GM12878 (cell line): ENCODE results near the gene ZNF689. TPM values are rescaled to one million over a fixed set of nuclear protein-coding genes. Genes with fewer than 3 reads are reported as not detected.

Experiments used
- ATAC-seq: fragments of 200-7000 bp; cut with Tn5 transposase; 3 replicates; pipeline ENCODE4 v1.9.1; 2020; ENCODE audit warnings: mild to moderate bottlenecking, moderate library complexity
- BruUV-seq: library from RNA; stranded (reverse); fragments of 400-500 nt; replicated peaks from 2 replicates; lab custom pipeline; 2021; lab: Mats Ljungman, UMichigan
- CTCF ChIA-PET: fragments of 300-600 bp; sonication (Branson Sonifier 250); formaldehyde crosslinking; extraction: SDS; loops from one replicate; lab custom pipeline; 2021; ENCODE audit warnings: inconsistent platforms; lab: Yijun Ruan, JAX
- POLR2A ChIA-PET: fragments of 350-600 bp; formaldehyde crosslinking; extraction: SDS; loops from one replicate; lab custom pipeline; 2021; ENCODE audit warnings: inconsistent platforms; lab: Charles Lee
- RAD21 ChIA-PET: fragments of 300-600 bp; sonication (Branson Sonifier 250); formaldehyde crosslinking; loops from one replicate; lab custom pipeline; 2023; ENCODE audit warnings: antibody characterized with exemption; ENCODE audit not compliant: unreplicated experiment; lab: Charles Lee
- SMC1A ChIA-PET: fragments of 300-600 bp; sonication (Branson Sonifier 250); formaldehyde crosslinking; loops from one replicate; lab custom pipeline; 2023; ENCODE audit not compliant: unreplicated experiment, uncharacterized antibody; lab: Charles Lee
- DNase-seq: peaks from one replicate; pipeline ENCODE4 v3.0.0-alpha.2; 2011; ENCODE audit warnings: low read depth, low spot score
- FAIRE-seq: peaks from 3 replicates; lab custom pipeline; 2011; peaks lifted over from hg19 to GRCh38; lab: Jason Lieb, UNC
- H2AFZ ChIP-seq: 2 replicates; pipeline ENCODE4 v1.6.0; 2011; ENCODE audit warnings: low read depth, low read length, control low read depth; ENCODE audit not compliant: control insufficient read depth
- H3K27ac ChIP-seq: 2 replicates; pipeline ENCODE4 v1.5.1; 2011; ENCODE audit warnings: control low read depth; ENCODE audit not compliant: control insufficient read depth, insufficient read depth
- H3K27me3 ChIP-seq, 2 experiments: replicated peaks in 1 of 2; 2 replicates each; pipeline versions ENCODE4 v1.6.0 to v1.6.1; 2011; ENCODE audit warnings: low read length in 1 of 2; ENCODE audit not compliant: control insufficient read depth in 2 of 2, insufficient read depth in 2 of 2
- H3K36me3 ChIP-seq, 2 experiments: 2 replicates each; pipeline ENCODE4 v1.5.1; 2011; ENCODE audit warnings: low read length in 1 of 2; ENCODE audit not compliant: control insufficient read depth in 2 of 2, insufficient read depth in 2 of 2
- H3K4me1 ChIP-seq: 2 replicates; pipeline ENCODE4 v1.6.1; 2011; ENCODE audit warnings: mild to moderate bottlenecking, low read length, moderate library complexity, mixed read lengths; ENCODE audit not compliant: control insufficient read depth, insufficient read depth
- H3K4me2 ChIP-seq: 2 replicates; pipeline ENCODE4 v1.6.0; 2011; ENCODE audit warnings: control low read depth; ENCODE audit not compliant: control insufficient read depth, insufficient read depth
- H3K4me3 ChIP-seq: fragments of 200-600 bp; sonication (generic); 2 replicates; pipeline ENCODE4 v1.5.1; 2016
- H3K79me2 ChIP-seq: 2 replicates; pipeline ENCODE4 v1.6.0; 2011; ENCODE audit warnings: low read length; ENCODE audit not compliant: control insufficient read depth, insufficient read depth
- H3K9ac ChIP-seq: 2 replicates; pipeline ENCODE4 v1.8.0; 2011; ENCODE audit warnings: low read length, control low read depth, mixed read lengths; ENCODE audit not compliant: control insufficient read depth, insufficient read depth
- H3K9me3 ChIP-seq: replicated peaks from 3 replicates; pipeline ENCODE4 v1.5.1; 2011; ENCODE audit warnings: mild to moderate bottlenecking, low read length; ENCODE audit not compliant: control insufficient read depth, insufficient read depth
- H4K20me1 ChIP-seq: 2 replicates; pipeline ENCODE4 v1.6.0; 2011; ENCODE audit not compliant: control insufficient read depth, insufficient read depth
- CHD1 ChIP-seq: IDR thresholded peaks from 2 replicates; pipeline ENCODE4 v1.6.1; 2012; ENCODE audit warnings: low read depth, low read length, improper control_type of control experiment
- RFX5 ChIP-seq: IDR thresholded peaks from 2 replicates; pipeline ENCODE4 v1.6.1; 2011; ENCODE audit warnings: low read depth, low read length, improper control_type of control experiment
- SREBF1 ChIP-seq: IDR thresholded peaks from 2 replicates; pipeline ENCODE4 v1.6.1; 2012; ENCODE audit warnings: mild to moderate bottlenecking, low read length
- WGBS: methylation state at CpG from one replicate; pipeline ENCODE4 v1.1.6; 2016; ENCODE audit warnings: low lambda C conversion rate; ENCODE audit not compliant: insufficient replicate concordance, insufficient coverage; ENCODE audit errors: missing lambda C conversion rate; 5-methylcytosine and 5-hydroxymethylcytosine counted together
- in situ Hi-C: fragments of 300-500 bp; cut with MboI; formaldehyde crosslinking; loops from 9 replicates; pipeline ENCODE4 v1.14.3; 2018; ENCODE audit warnings: mixed read lengths
- intact Hi-C: fragments of 100-400 bp; cut with micrococcal nuclease; formaldehyde crosslinking; loops from one replicate; pipeline ENCODE4 v1.14.2; 2022; ENCODE audit not compliant: unreplicated experiment
- polyA plus RNA-seq, 11 experiments: library from polyadenylated mRNA; depleted of rRNA in 4 of 11; unstranded in 6 of 11; stranded (reverse) in 5 of 11; fragments of >200 nt; fragmentation: Nextera tagmentation in 4 of 11; fragmentation: Illumina TruSeq in 1 of 11; extraction: Ambion mirVana in 4 of 11; extraction: Trizol in 1 of 11; gene quantifications; 1 replicate in 1 of 11; 2 replicates in 10 of 11; pipeline versions ENCODE4 v1.2.1 to v1.2.3, GENCODE V29; 2011 to 2016; ENCODE audit warnings: inconsistent platforms in 2 of 11, missing spikeins in 2 of 11, low read depth in 1 of 11
- total RNA-seq, 4 experiments: library from RNA; depleted of rRNA in 3 of 4; stranded (reverse); fragments of >200 nt in 3 of 4; fragmentation: Illumina TruSeq in 1 of 4; extraction: Trizol in 1 of 4; gene quantifications; 2 replicates each; pipeline versions ENCODE4 v1.2.1 to v1.2.3, GENCODE V29; 2013 to 2021
- TF ChIP-seq, protein P1 (sequence below): fragments of 450-650 bp; conservative IDR thresholded peaks from 2 replicates; pipeline ENCODE4 v1.6.1; 2017; ENCODE audit warnings: mild to moderate bottlenecking, moderate library complexity
- TF ChIP-seq, protein P2 (sequence below): fragments of 450-650 bp; IDR thresholded peaks from 2 replicates; pipeline ENCODE4 v1.6.1; 2017; ENCODE audit warnings: low read depth, mild to moderate bottlenecking, moderate library complexity

ZNF689 gene
- total and polyA plus RNA-seq, 10 of the 15 experiments (the other 5 are each of a cell fraction or from before 2014, with no cell fraction given): 4.7 to 13.2 (median 8.5) TPM

DNA sequence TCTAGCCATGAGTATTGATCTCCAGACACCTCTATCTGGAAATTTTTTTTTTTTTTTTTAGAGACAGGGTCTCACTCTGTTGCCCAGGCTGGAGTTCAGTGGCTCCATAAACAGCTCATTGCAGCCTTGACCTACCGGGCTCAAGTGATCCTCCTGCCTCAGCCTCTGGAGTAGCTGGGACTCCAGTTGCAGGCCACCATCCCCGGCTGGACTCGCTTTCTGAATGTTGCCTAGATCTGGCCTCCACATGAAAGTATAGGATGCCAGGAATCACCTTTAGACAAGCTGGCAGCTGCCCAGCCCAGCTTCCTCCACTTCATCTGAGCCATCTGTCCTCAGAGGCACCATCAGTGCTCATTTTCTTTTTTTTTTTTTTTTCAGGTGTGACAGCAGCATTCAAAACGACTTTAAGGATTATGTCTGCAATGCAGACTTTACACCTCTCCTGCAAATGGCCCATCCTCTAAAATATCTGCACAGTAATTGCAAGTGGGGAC is 34.2 kb upstream of the ZNF689 start:
- TF ChIP-seq RFX5: no peak
- TF ChIP-seq, protein P1, sequence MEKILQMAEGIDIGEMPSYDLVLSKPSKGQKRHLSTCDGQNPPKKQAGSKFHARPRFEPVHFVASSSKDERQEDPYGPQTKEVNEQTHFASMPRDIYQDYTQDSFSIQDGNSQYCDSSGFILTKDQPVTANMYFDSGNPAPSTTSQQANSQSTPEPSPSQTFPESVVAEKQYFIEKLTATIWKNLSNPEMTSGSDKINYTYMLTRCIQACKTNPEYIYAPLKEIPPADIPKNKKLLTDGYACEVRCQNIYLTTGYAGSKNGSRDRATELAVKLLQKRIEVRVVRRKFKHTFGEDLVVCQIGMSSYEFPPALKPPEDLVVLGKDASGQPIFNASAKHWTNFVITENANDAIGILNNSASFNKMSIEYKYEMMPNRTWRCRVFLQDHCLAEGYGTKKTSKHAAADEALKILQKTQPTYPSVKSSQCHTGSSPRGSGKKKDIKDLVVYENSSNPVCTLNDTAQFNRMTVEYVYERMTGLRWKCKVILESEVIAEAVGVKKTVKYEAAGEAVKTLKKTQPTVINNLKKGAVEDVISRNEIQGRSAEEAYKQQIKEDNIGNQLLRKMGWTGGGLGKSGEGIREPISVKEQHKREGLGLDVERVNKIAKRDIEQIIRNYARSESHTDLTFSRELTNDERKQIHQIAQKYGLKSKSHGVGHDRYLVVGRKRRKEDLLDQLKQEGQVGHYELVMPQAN: no peak
- TF ChIP-seq CHD1: no peak
- TF ChIP-seq, protein P2, sequence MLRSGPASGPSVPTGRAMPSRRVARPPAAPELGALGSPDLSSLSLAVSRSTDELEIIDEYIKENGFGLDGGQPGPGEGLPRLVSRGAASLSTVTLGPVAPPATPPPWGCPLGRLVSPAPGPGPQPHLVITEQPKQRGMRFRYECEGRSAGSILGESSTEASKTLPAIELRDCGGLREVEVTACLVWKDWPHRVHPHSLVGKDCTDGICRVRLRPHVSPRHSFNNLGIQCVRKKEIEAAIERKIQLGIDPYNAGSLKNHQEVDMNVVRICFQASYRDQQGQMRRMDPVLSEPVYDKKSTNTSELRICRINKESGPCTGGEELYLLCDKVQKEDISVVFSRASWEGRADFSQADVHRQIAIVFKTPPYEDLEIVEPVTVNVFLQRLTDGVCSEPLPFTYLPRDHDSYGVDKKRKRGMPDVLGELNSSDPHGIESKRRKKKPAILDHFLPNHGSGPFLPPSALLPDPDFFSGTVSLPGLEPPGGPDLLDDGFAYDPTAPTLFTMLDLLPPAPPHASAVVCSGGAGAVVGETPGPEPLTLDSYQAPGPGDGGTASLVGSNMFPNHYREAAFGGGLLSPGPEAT: no peak
- no peak for TF ChIP-seq SREBF1
- SMC1A ChIA-PET: interaction anchor here (1.5 to 2.6 kb wide), 5 partner anchors 9 to 53 kb away, joined by 4 to 11 read pairs (median 5); partner anchors contain the start of gene FBRS
- Histone ChIP-seq H3K4me2 (no peak overlapping the region), H3K27me3 (no peaks in the 10 kb centered on the region), H4K20me1 (no peaks in the 10 kb centered on the region), H3K9me3 (no peaks in the 10 kb centered on the region), H2AFZ (no peak overlapping the region), H3K27ac (no peak overlapping the region), H3K4me1 (no peaks in the 10 kb centered on the region), H3K9ac (no peak overlapping the region), H3K4me3 (no peak overlapping the region), H3K79me2 (no peaks in the 10 kb centered on the region), H3K36me3 (no peaks in the 10 kb centered on the region)
- POLR2A ChIA-PET: interaction anchor here (0.6 to 2.1 kb wide), 7 partner anchors 8 to 288 kb away, joined by 3 to 14 read pairs (median 4); partner anchors contain the start of gene FBRS
- WGBS: 72% methylated on average over 4 of the region's 4 CpGs
- RAD21 ChIA-PET: interaction anchor here (0.8 to 2.4 kb wide), 4 partner anchors 9 to 49 kb away, joined by 3 to 6 read pairs (median 3); no protein-coding TSS in a partner anchor
- no TSS peak for BruUV-seq
- DNase-seq (no peak), FAIRE-seq (no peak), ATAC-seq (no peak)
- in situ Hi-C loops: no loop called here
- intact Hi-C loops: no loop called here
- CTCF ChIA-PET: interaction anchor here (0.6 to 4.6 kb wide), 6 partner anchors 15 to 552 kb away, joined by 3 to 22 read pairs (median 4); partner anchors contain the start of gene TBX6
